Measurements from ENCODE around the gene CDK14.

- no peak for TF ChIP-seq RXRA (IDR thresholded peaks at IDR 0.05)
- no peak for TF ChIP-seq YY1 (IDR thresholded peaks at IDR 0.05)
- no peak for TF ChIP-seq SP1 (IDR thresholded peaks at IDR 0.05)
Measured at GRCh38 chr7:91181949-91182348, 585.8 kb downstream of the CDK14 start.
